Measurements from ENCODE around the gene TMEM125.

Gene TMEM125

GRCh38 chr1:43251024-43251423 lies 18.8 kb upstream of the TMEM125 start:
- H3K9ac ChIP-seq (ENCODE audit: low read depth, low read length) = no peak overlapping the region
- no peaks in the 10 kb centered on the region for H3K4me1 ChIP-seq (ENCODE audit: control insufficient read depth, insufficient read depth, low read length)
- H3K36me3 ChIP-seq (ENCODE audit: control insufficient read depth, insufficient read depth, low read length) = no peaks in the 10 kb centered on the region
- no peak overlapping the region for H3K4me3 ChIP-seq (ENCODE audit: low read depth, low read length)
- peaks cover 9% of the 10 kb centered on the region for H3K9me3 ChIP-seq (ENCODE audit: control insufficient read depth, insufficient read depth, low read length)
- H3K27me3 ChIP-seq (ENCODE audit: control insufficient read depth, insufficient read depth, low read length) = peaks cover 2% of the 10 kb centered on the region

- no peak overlapping the region for H3K4me3 ChIP-seq (ENCODE audit: low read depth, low read length)
These were observed 17.6 kb upstream of the TMEM125 start for GRCh38 chr1:43252225-43252624.

GRCh38 chr1:43253173-43253572 lies 16.6 kb upstream of the TMEM125 start:
- Histone ChIP-seq H3K9me3 (ENCODE audit: control insufficient read depth, insufficient read depth, low read length) (peaks cover 4% of the 10 kb centered on the region), H3K4me1 (ENCODE audit: control insufficient read depth, insufficient read depth, low read length) (no peaks in the 10 kb centered on the region), H3K4me3 (ENCODE audit: low read depth, low read length) (no peak overlapping the region), H3K36me3 (ENCODE audit: control insufficient read depth, insufficient read depth, low read length) (no peaks in the 10 kb centered on the region), H3K27me3 (ENCODE audit: control insufficient read depth, insufficient read depth, low read length) (peaks cover 2% of the 10 kb centered on the region), H3K9ac (ENCODE audit: low read depth, low read length) (no peak overlapping the region)

More at GRCh38 chr1:43252225-43252624, 17.6 kb upstream of the TMEM125 start:
- H3K27me3 ChIP-seq (ENCODE audit: control insufficient read depth, insufficient read depth, low read length) = peaks cover 2% of the 10 kb centered on the region
- H3K9me3 ChIP-seq (ENCODE audit: control insufficient read depth, insufficient read depth, low read length) = peaks cover 5% of the 10 kb centered on the region
- H3K9ac ChIP-seq (ENCODE audit: low read depth, low read length) = no peak overlapping the region
- no peaks in the 10 kb centered on the region for H3K4me1 ChIP-seq (ENCODE audit: control insufficient read depth, insufficient read depth, low read length)
- no peaks in the 10 kb centered on the region for H3K36me3 ChIP-seq (ENCODE audit: control insufficient read depth, insufficient read depth, low read length)

GRCh38 chr1:43253876-43254275 lies 15.9 kb upstream of the TMEM125 start:
- H3K9me3 ChIP-seq (ENCODE audit: control insufficient read depth, insufficient read depth, low read length) = peaks cover 4% of the 10 kb centered on the region
- no peaks in the 10 kb centered on the region for H3K4me1 ChIP-seq (ENCODE audit: control insufficient read depth, insufficient read depth, low read length)
- no peaks in the 10 kb centered on the region for H3K36me3 ChIP-seq (ENCODE audit: control insufficient read depth, insufficient read depth, low read length)
- H3K4me3 ChIP-seq (ENCODE audit: low read depth, low read length) = no peak overlapping the region
- H3K9ac ChIP-seq (ENCODE audit: low read depth, low read length) = no peak overlapping the region
- peaks cover 2% of the 10 kb centered on the region for H3K27me3 ChIP-seq (ENCODE audit: control insufficient read depth, insufficient read depth, low read length)

- Histone ChIP-seq H3K9me3 (ENCODE audit: control insufficient read depth, insufficient read depth, low read length) (no peaks in the 10 kb centered on the region), H3K9ac (ENCODE audit: low read depth, low read length) (no peak overlapping the region), H3K36me3 (ENCODE audit: control insufficient read depth, insufficient read depth, low read length) (no peaks in the 10 kb centered on the region), H3K4me1 (ENCODE audit: control insufficient read depth, insufficient read depth, low read length) (no peaks in the 10 kb centered on the region), H3K4me3 (ENCODE audit: low read depth, low read length) (no peak overlapping the region), H3K27me3 (ENCODE audit: control insufficient read depth, insufficient read depth, low read length) (peaks cover 2% of the 10 kb centered on the region)
These were observed 14.2 kb upstream of the TMEM125 start for GRCh38 chr1:43255438-43256210.

- Histone ChIP-seq H3K4me3 (ENCODE audit: low read depth, low read length) (no peak overlapping the region), H3K9me3 (ENCODE audit: control insufficient read depth, insufficient read depth, low read length) (peaks cover 6% of the 10 kb centered on the region), H3K4me1 (ENCODE audit: control insufficient read depth, insufficient read depth, low read length) (no peaks in the 10 kb centered on the region), H3K9ac (ENCODE audit: low read depth, low read length) (no peak overlapping the region), H3K27me3 (ENCODE audit: control insufficient read depth, insufficient read depth, low read length) (peaks cover 2% of the 10 kb centered on the region), H3K36me3 (ENCODE audit: control insufficient read depth, insufficient read depth, low read length) (no peaks in the 10 kb centered on the region)
These were observed 12.9 kb upstream of the TMEM125 start for GRCh38 chr1:43256675-43257570.

GRCh38 chr1:43258370-43258769 lies 11.4 kb upstream of the TMEM125 start:
- peaks cover under 1% of the 10 kb centered on the region for H3K27me3 ChIP-seq (ENCODE audit: control insufficient read depth, insufficient read depth, low read length)
- no peak overlapping the region for H3K9ac ChIP-seq (ENCODE audit: low read depth, low read length)
- H3K9me3 ChIP-seq (ENCODE audit: control insufficient read depth, insufficient read depth, low read length) = peaks cover 11% of the 10 kb centered on the region
- H3K4me1 ChIP-seq (ENCODE audit: control insufficient read depth, insufficient read depth, low read length) = no peaks in the 10 kb centered on the region
- no peak overlapping the region for H3K4me3 ChIP-seq (ENCODE audit: low read depth, low read length)
- no peaks in the 10 kb centered on the region for H3K36me3 ChIP-seq (ENCODE audit: control insufficient read depth, insufficient read depth, low read length)

- H3K27me3 ChIP-seq (ENCODE audit: control insufficient read depth, insufficient read depth, low read length) = no peaks in the 10 kb centered on the region
- peaks cover 6% of the 10 kb centered on the region for H3K4me1 ChIP-seq (ENCODE audit: control insufficient read depth, insufficient read depth, low read length)
- no peak overlapping the region for H3K9ac ChIP-seq (ENCODE audit: low read depth, low read length)
- H3K4me3 ChIP-seq (ENCODE audit: low read depth, low read length) = no peak overlapping the region
- peaks cover 11% of the 10 kb centered on the region for H3K9me3 ChIP-seq (ENCODE audit: control insufficient read depth, insufficient read depth, low read length)
- H3K36me3 ChIP-seq (ENCODE audit: control insufficient read depth, insufficient read depth, low read length) = no peaks in the 10 kb centered on the region
These were observed 4.4 kb upstream of the TMEM125 start for GRCh38 chr1:43265431-43265830.

GRCh38 chr1:43266881-43267280 lies 2.9 kb upstream of the TMEM125 start:
- no peak overlapping the region for H3K9ac ChIP-seq (ENCODE audit: low read depth, low read length)
- H3K4me1 ChIP-seq (ENCODE audit: control insufficient read depth, insufficient read depth, low read length) = peaks cover 6% of the 10 kb centered on the region

GRCh38 chr1:43267291-43267805 lies 2.4 kb upstream of the TMEM125 start:
- H3K9me3 ChIP-seq (ENCODE audit: control insufficient read depth, insufficient read depth, low read length) = peaks cover 5% of the 10 kb centered on the region
- H3K4me1 ChIP-seq (ENCODE audit: control insufficient read depth, insufficient read depth, low read length) = peaks cover 6% of the 10 kb centered on the region
- no peaks in the 10 kb centered on the region for H3K27me3 ChIP-seq (ENCODE audit: control insufficient read depth, insufficient read depth, low read length)
- no peak overlapping the region for H3K4me3 ChIP-seq (ENCODE audit: low read depth, low read length)
- no peak overlapping the region for H3K9ac ChIP-seq (ENCODE audit: low read depth, low read length)
- peaks cover 2% of the 10 kb centered on the region for H3K36me3 ChIP-seq (ENCODE audit: control insufficient read depth, insufficient read depth, low read length)

More at GRCh38 chr1:43266881-43267280, 2.9 kb upstream of the TMEM125 start:
- Histone ChIP-seq H3K9me3 (ENCODE audit: control insufficient read depth, insufficient read depth, low read length) (peaks cover 5% of the 10 kb centered on the region), H3K27me3 (ENCODE audit: control insufficient read depth, insufficient read depth, low read length) (no peaks in the 10 kb centered on the region), H3K36me3 (ENCODE audit: control insufficient read depth, insufficient read depth, low read length) (no peaks in the 10 kb centered on the region), H3K4me3 (ENCODE audit: low read depth, low read length) (no peak overlapping the region)

- Histone ChIP-seq H3K4me3 (ENCODE audit: low read depth, low read length) (no peak overlapping the region), H3K9me3 (ENCODE audit: control insufficient read depth, insufficient read depth, low read length) (peaks cover under 1% of the 10 kb centered on the region), H3K4me1 (ENCODE audit: control insufficient read depth, insufficient read depth, low read length) (peaks cover 6% of the 10 kb centered on the region), H3K36me3 (ENCODE audit: control insufficient read depth, insufficient read depth, low read length) (peaks cover 8% of the 10 kb centered on the region), H3K27me3 (ENCODE audit: control insufficient read depth, insufficient read depth, low read length) (no peaks in the 10 kb centered on the region), H3K9ac (ENCODE audit: low read depth, low read length) (no peak overlapping the region)
These were observed 1.9 kb upstream of the TMEM125 start for GRCh38 chr1:43267818-43268425.
